HEK293 (cell line): ENCODE data around the gene BANF2.
"Not testable (repeated sequence)": the region's sequence is repeated elsewhere in the genome, so short reads cannot be mapped to it uniquely, and the experiment has no call there.

Source experiments
- CTCF ChIA-PET: fragments of 350-600 bp; formaldehyde crosslinking; extraction: SDS; loops from one replicate; lab custom pipeline; 2021; ENCODE audit warnings: antibody characterized with exemption; lab: Yijun Ruan, JAX
- POLR2A ChIA-PET: fragments of 300-600 bp; formaldehyde crosslinking; extraction: SDS; loops from one replicate; lab custom pipeline; 2020; ENCODE audit warnings: antibody characterized with exemption, inconsistent platforms; lab: Yijun Ruan, JAX
- H3K27ac ChIP-seq: fragments of 200-500 bp; sonication (Bioruptor generic); 2 replicates; pipeline ENCODE4 v1.5.1; 2014; ENCODE audit warnings: low read depth, low read length, control low read depth, inconsistent platforms; ENCODE audit errors: extremely low read depth
- H3K36me3 ChIP-seq, 2 experiments: fragments of 200-500 bp in 1 of 2; sonication (Bioruptor generic) in 1 of 2; 1 replicate in 1 of 2; 2 replicates in 1 of 2; pipeline ENCODE4 v1.5.1; 2014 to 2017; ENCODE audit warnings: inconsistent platforms in 2 of 2, low read length in 2 of 2; ENCODE audit not compliant: control insufficient read depth in 2 of 2, insufficient read depth in 1 of 2
- H3K4me1 ChIP-seq: fragments of 200-500 bp; sonication (Bioruptor generic); 2 replicates; pipeline ENCODE4 v1.5.1; 2014; ENCODE audit warnings: mild to moderate bottlenecking, low read length, inconsistent platforms; ENCODE audit not compliant: control insufficient read depth, insufficient read depth
- H3K4me3 ChIP-seq: 2 replicates; pipeline ENCODE4 v1.5.1; 2011; ENCODE audit warnings: low read depth, mild to moderate bottlenecking, control low read depth, low read length, moderate library complexity
- H3K9me3 ChIP-seq: fragments of 200-500 bp; sonication (Bioruptor generic); 2 replicates; pipeline ENCODE4 v1.5.1; 2014; ENCODE audit warnings: low read depth, low read length, inconsistent platforms; ENCODE audit not compliant: control insufficient read depth, insufficient read depth
- KLF8 ChIP-seq: fragments of 450-650 bp; formaldehyde crosslinking; IDR thresholded peaks from 2 replicates; pipeline ENCODE4 v1.5.1; 2016; ENCODE audit warnings: missing biosample characterization, missing genetic modification characterization
- MYNN ChIP-seq: fragments of 450-650 bp; formaldehyde crosslinking; IDR thresholded peaks from 2 replicates; pipeline ENCODE4 v1.5.1; 2016; ENCODE audit warnings: missing biosample characterization, missing genetic modification characterization, borderline replicate concordance
- PATZ1 ChIP-seq: fragments of 450-650 bp; formaldehyde crosslinking; IDR thresholded peaks from 2 replicates; pipeline ENCODE4 v1.5.1; 2016; ENCODE audit warnings: missing biosample characterization, missing genetic modification characterization
- PRDM4 ChIP-seq: fragments of 450-650 bp; formaldehyde crosslinking; IDR thresholded peaks from 2 replicates; pipeline ENCODE4 v1.5.1; 2017; ENCODE audit warnings: missing biosample characterization, missing genetic modification characterization
- SETDB1 ChIP-seq: IDR thresholded peaks from one replicate; pipeline ENCODE4 v1.6.1; 2017; ENCODE audit warnings: mild to moderate bottlenecking, low read length, moderate library complexity, mixed read lengths; ENCODE audit not compliant: insufficient read length
- ZBTB11 ChIP-seq: fragments of 450-650 bp; formaldehyde crosslinking; conservative IDR thresholded peaks from 2 replicates; pipeline ENCODE4 v1.5.1; 2016; ENCODE audit warnings: low read depth, missing biosample characterization, missing genetic modification characterization
- ZFP69B ChIP-seq: fragments of 450-650 bp; formaldehyde crosslinking; IDR thresholded peaks from 2 replicates; pipeline ENCODE4 v1.5.1; 2016; ENCODE audit warnings: missing biosample characterization, missing genetic modification characterization
- ZNF133 ChIP-seq: fragments of 450-650 bp; formaldehyde crosslinking; IDR thresholded peaks from 2 replicates; pipeline ENCODE4 v1.5.1; 2016; ENCODE audit warnings: missing biosample characterization, missing genetic modification characterization
- ZNF146 ChIP-seq: fragments of 450-650 bp; formaldehyde crosslinking; IDR thresholded peaks from 2 replicates; pipeline ENCODE4 v1.5.1; 2016; ENCODE audit warnings: missing biosample characterization, missing genetic modification characterization
- ZNF19 ChIP-seq: fragments of 450-650 bp; formaldehyde crosslinking; IDR thresholded peaks from 2 replicates; pipeline ENCODE4; 2016; ENCODE audit warnings: missing biosample characterization, missing genetic modification characterization, low read depth
- ZNF239 ChIP-seq: fragments of 450-650 bp; formaldehyde crosslinking; IDR thresholded peaks from 2 replicates; pipeline ENCODE4 v1.5.1; 2016; ENCODE audit warnings: missing biosample characterization, missing genetic modification characterization
- ZNF248 ChIP-seq: fragments of 450-650 bp; formaldehyde crosslinking; IDR thresholded peaks from 2 replicates; pipeline ENCODE4 v1.5.1; 2017; ENCODE audit warnings: missing biosample characterization, missing genetic modification characterization
- ZNF311 ChIP-seq: fragments of 450-650 bp; formaldehyde crosslinking; IDR thresholded peaks from 2 replicates; pipeline ENCODE4 v1.5.1; 2017; ENCODE audit warnings: missing biosample characterization, missing genetic modification characterization, borderline replicate concordance
- ZNF37A ChIP-seq: fragments of 450-650 bp; IDR thresholded peaks from 2 replicates; pipeline ENCODE4 v1.5.1; 2018; ENCODE audit warnings: missing biosample characterization, missing genetic modification characterization
- ZNF404 ChIP-seq: fragments of 450-650 bp; formaldehyde crosslinking; IDR thresholded peaks from 2 replicates; pipeline ENCODE4 v1.5.1; 2017; ENCODE audit warnings: missing biosample characterization, missing genetic modification characterization
- ZNF426 ChIP-seq: fragments of 450-650 bp; formaldehyde crosslinking; IDR thresholded peaks from 2 replicates; pipeline ENCODE4 v1.5.1; 2017; ENCODE audit warnings: missing biosample characterization, missing genetic modification characterization, mild to moderate bottlenecking, inconsistent platforms, moderate library complexity
- ZNF510 ChIP-seq: fragments of 450-650 bp; formaldehyde crosslinking; IDR thresholded peaks from 2 replicates; pipeline ENCODE4 v1.5.1; 2018; ENCODE audit warnings: mild to moderate bottlenecking, missing genetic modification characterization, missing biosample characterization; ENCODE audit not compliant: insufficient replicate concordance
- ZNF768 ChIP-seq: fragments of 450-650 bp; formaldehyde crosslinking; IDR thresholded peaks from 2 replicates; pipeline ENCODE4 v1.5.1; 2018; ENCODE audit warnings: missing biosample characterization, mild to moderate bottlenecking, missing genetic modification characterization
- ZSCAN23 ChIP-seq: fragments of 450-650 bp; formaldehyde crosslinking; IDR thresholded peaks from 2 replicates; pipeline ENCODE4 v1.5.1; 2016; ENCODE audit warnings: missing biosample characterization, missing genetic modification characterization

BANF2 gene

GRCh38 chr20:17768271-17768670, 68.5 kb downstream of the BANF2 start (continued):
- TF ChIP-seq ZNF146 (tag by site-specific recombination) (no peak), ZNF311 (no peak)

GRCh38 chr20:17769716-17770115, 70.0 kb downstream of the BANF2 start:
- CTCF ChIA-PET, result interaction anchor here (0.6 kb wide), 1 partner anchor 87 kb away, joined by 4 read pairs; no protein-coding TSS in a partner anchor
- H3K4me1 ChIP-seq, POLR2A ChIA-PET, H3K27ac ChIP-seq, H3K9me3 ChIP-seq, H3K4me3 ChIP-seq, H3K36me3 ChIP-seq: not testable (repeated sequence)

- Histone ChIP-seq H3K4me1 (no peaks in the 10 kb centered on the region), H3K27ac (no peak overlapping the region), H3K9me3 (no peaks in the 10 kb centered on the region), H3K36me3 (no peaks in the 10 kb centered on the region), H3K4me3 (no peak overlapping the region)
- ChIA-PET CTCF (interaction anchor here (0.6 to 0.7 kb wide), 2 partner anchors 13 to 261 kb away, joined by 3 read pairs; no protein-coding TSS in a partner anchor), POLR2A (no interaction called here)
- no peak for TF ChIP-seq ZNF37A (tag by site-specific recombination)
- no peak for TF ChIP-seq SETDB1
- no peak for TF ChIP-seq ZFP69B
- TF ChIP-seq KLF8, result no peak
Measured at GRCh38 chr20:17771206-17772004, 71.6 kb downstream of the BANF2 start.

GRCh38 chr20:17772005-17772343, 72.2 kb downstream of the BANF2 start:
- CTCF ChIA-PET, result interaction anchor here (0.6 kb wide), 1 partner anchor 262 kb away, joined by 3 read pairs; no protein-coding TSS in a partner anchor
- H3K36me3 ChIP-seq, result no peaks in the 10 kb centered on the region
- POLR2A ChIA-PET, result no interaction called here
- TF ChIP-seq ZNF426 (tag by site-specific recombination) (no peak), ZNF404 (tag by site-specific recombination) (no peak)
- TF ChIP-seq, all 188 proteins: peak for 0
- Histone ChIP-seq H3K9me3 (no peaks in the 10 kb centered on the region), H3K4me3 (no peak overlapping the region), H3K27ac (no peak overlapping the region), H3K4me1 (no peaks in the 10 kb centered on the region)

- H3K36me3 ChIP-seq, result no peaks in the 10 kb centered on the region
- H3K4me1 ChIP-seq, result no peaks in the 10 kb centered on the region
- no peak overlapping the region for H3K4me3 ChIP-seq
- ChIA-PET POLR2A (no interaction called here), CTCF (no interaction called here)
- H3K9me3 ChIP-seq, result no peaks in the 10 kb centered on the region
- no peak overlapping the region for H3K27ac ChIP-seq
- TF ChIP-seq PATZ1 (tag by site-specific recombination) (no peak), MYNN (no peak), ZNF133 (tag by site-specific recombination) (no peak), ZNF19 (tag by site-specific recombination) (no peak), ZNF239 (tag by site-specific recombination) (no peak), ZNF510 (tag by site-specific recombination) (no peak), ZSCAN23 (tag by site-specific recombination) (no peak), PRDM4 (tag by site-specific recombination) (no peak), ZNF768 (no peak), ZNF248 (tag by site-specific recombination) (no peak), ZBTB11 (tag by site-specific recombination) (no peak)
Measured at GRCh38 chr20:17773619-17774018, 73.9 kb downstream of the BANF2 start.
